Measurements from ENCODE around the gene DNMBP. TPM values are rescaled to one million over a fixed set of nuclear protein-coding genes. Genes with fewer than 3 reads are reported as not detected.

Gene DNMBP
- total and polyA plus RNA-seq, 12 donors: 5.1 to 8.1 (median 7.1) TPM

GRCh38 chr10:100041306-100042002 is 31.7 kb upstream of the DNMBP start:
- no peaks in the 10 kb centered on the region for H3K36me3 ChIP-seq
- TF ChIP-seq, protein P1, sequence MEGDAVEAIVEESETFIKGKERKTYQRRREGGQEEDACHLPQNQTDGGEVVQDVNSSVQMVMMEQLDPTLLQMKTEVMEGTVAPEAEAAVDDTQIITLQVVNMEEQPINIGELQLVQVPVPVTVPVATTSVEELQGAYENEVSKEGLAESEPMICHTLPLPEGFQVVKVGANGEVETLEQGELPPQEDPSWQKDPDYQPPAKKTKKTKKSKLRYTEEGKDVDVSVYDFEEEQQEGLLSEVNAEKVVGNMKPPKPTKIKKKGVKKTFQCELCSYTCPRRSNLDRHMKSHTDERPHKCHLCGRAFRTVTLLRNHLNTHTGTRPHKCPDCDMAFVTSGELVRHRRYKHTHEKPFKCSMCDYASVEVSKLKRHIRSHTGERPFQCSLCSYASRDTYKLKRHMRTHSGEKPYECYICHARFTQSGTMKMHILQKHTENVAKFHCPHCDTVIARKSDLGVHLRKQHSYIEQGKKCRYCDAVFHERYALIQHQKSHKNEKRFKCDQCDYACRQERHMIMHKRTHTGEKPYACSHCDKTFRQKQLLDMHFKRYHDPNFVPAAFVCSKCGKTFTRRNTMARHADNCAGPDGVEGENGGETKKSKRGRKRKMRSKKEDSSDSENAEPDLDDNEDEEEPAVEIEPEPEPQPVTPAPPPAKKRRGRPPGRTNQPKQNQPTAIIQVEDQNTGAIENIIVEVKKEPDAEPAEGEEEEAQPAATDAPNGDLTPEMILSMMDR (IDR thresholded peaks at IDR 0.05): no peak
- peaks cover 0 to 51% (median 43%) of the 10 kb centered on the region in 9 donors for H3K4me1 ChIP-seq
- WGBS, 2 donors: 65 to 76% methylated on average over 2 of the region's 2 CpGs
- peak overlapping the region in 1 of 10 donors; percentile 80 for H3K27ac ChIP-seq
- ATAC-seq: no peak
- DNase-seq: no peak
- no peaks in the 10 kb centered on the region for H3K27me3 ChIP-seq
- no peaks in the 10 kb centered on the region for H3K9me3 ChIP-seq
- no peak overlapping the region for H3K4me3 ChIP-seq
- intact Hi-C loops (cut with DNase I): loop anchor here in 2 of 10 donors (10.0 kb wide), 1 partner anchor 67 kb away; no protein-coding TSS in a partner anchor

DNA sequence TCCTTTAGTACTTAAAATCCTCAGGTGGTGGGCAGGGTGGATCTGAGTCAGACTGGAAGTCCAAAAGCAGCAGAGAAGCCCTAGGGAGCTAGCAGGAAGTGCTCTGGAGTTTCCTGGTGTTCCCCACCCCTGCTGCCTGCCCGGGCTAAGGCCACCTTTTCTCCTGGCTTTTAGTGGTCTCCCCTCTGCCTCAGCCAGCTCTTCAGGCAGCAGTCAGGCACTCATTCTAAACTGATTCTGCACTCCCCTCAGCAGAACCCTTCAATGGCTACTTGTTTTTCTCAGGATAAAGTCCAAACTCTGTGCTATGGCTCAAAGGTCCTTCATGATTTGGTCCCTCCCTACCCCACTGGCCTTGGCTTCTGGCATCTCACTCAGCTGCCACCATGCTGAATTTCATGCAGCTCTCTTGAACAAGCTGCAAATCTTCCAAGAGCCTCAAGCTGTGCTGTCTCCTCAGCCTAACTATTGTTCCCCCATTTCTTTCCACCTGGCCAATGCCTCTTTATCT is 28.9 kb upstream of the DNMBP start:
- 19 to 33% methylated on average over 1 of the region's 1 CpG for WGBS, 2 donors
- ATAC-seq: peak in 7 of 8 donors; percentile 69 to 91 (median 81)
- intact Hi-C loops (cut with DNase I): no loop called here
- H3K27ac ChIP-seq: peak overlapping the region in 6 of 10 donors; percentile 40 to 70 (median 66)
- no peaks in the 10 kb centered on the region for H3K9me3 ChIP-seq
- H3K27me3 ChIP-seq: no peaks in the 10 kb centered on the region
- DNase-seq: peak; percentile 21 to 22
- H3K4me1 ChIP-seq: peaks cover 0 to 27% (median 17%) of the 10 kb centered on the region in 9 donors
- no peak overlapping the region for H3K4me3 ChIP-seq
- no peaks in the 10 kb centered on the region for H3K36me3 ChIP-seq
- TF ChIP-seq, protein P1 (IDR thresholded peaks at IDR 0.05): no peak

DNA sequence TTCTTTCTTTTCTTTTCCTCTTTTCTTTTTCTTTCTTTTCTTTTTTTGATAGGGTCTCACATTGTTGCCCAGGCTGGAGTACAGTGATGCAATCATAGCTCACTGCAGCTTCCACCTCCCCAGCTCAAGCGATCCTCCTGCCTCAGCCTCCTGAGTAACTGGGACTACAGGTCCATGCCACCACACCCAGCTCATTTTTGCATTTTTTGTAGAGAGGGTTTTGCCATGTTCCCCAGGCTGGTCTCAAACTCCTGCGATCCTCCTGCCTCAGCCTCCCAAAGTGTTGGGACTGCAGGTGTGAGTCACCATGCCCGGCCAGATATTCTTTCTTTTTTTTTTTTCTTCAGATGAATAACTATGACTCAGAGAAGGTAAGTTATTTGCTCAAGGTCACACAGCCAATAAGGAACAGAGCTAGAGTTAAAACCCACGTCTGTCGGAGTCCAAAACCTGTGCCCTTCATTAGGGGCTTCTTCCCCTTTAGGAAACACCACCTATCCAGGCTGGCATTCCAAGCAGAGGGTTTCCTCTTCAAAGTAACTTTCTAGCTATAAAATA is 28.1 kb upstream of the DNMBP start:
- TF ChIP-seq, protein P1 (IDR thresholded peaks at IDR 0.05): no peak
- H3K9me3 ChIP-seq: no peaks in the 10 kb centered on the region
- no peaks in the 10 kb centered on the region for H3K27me3 ChIP-seq
- DNase-seq: no peak
- no peak for ATAC-seq
- H3K4me3 ChIP-seq: no peak overlapping the region
- intact Hi-C loops (cut with DNase I): no loop called here
- no peaks in the 10 kb centered on the region for H3K36me3 ChIP-seq
- peaks cover 0 to 20% (median 11%) of the 10 kb centered on the region in 9 donors for H3K4me1 ChIP-seq
- peak overlapping the region in 7 of 10 donors; percentile 30 to 70 (median 66) for H3K27ac ChIP-seq
- WGBS, 2 donors: 70 to 72% methylated on average over 5 of the region's 5 CpGs

GRCh38 chr10:100036850-100037249 is 27.1 kb upstream of the DNMBP start:
- Histone ChIP-seq H3K4me1 (peaks cover 0 to 18% (median 11%) of the 10 kb centered on the region in 9 donors), H3K27ac (no peak overlapping the region), H3K27me3 (no peaks in the 10 kb centered on the region), H3K36me3 (no peaks in the 10 kb centered on the region), H3K4me3 (no peak overlapping the region), H3K9me3 (no peaks in the 10 kb centered on the region)
- DNase-seq: no peak
- 91 to 95% methylated on average over 7 of the region's 7 CpGs for WGBS, 2 donors
- TF ChIP-seq, protein P1 (IDR thresholded peaks at IDR 0.05): no peak
- intact Hi-C loops (cut with DNase I): no loop called here
- ATAC-seq: no peak
